HepG2 (cell line): ENCODE measurements around the gene MT1G. TPM values are rescaled to one million over a fixed set of nuclear protein-coding genes. Genes with fewer than 3 reads are reported as not detected.
A peak's percentile ranks its signal among the peaks of the same experiment; 100 is the strongest.

ENCODE experiments used
- ASH2L ChIP-seq: fragments of 300-600, 200-600 bp; sonication (generic); IDR thresholded peaks from 2 replicates; pipeline ENCODE4 v1.7.0; 2017; ENCODE audit warnings: low read depth, mild to moderate bottlenecking, moderate library complexity, mixed read lengths, low read length; ENCODE audit not compliant: insufficient read length
- BORCS8-MEF2B ChIP-seq: sonication (generic); formaldehyde crosslinking; IDR thresholded peaks from 2 replicates; pipeline ENCODE4 v1.8.0; 2022; ENCODE audit warnings: mild to moderate bottlenecking, missing genetic modification reagents
- HOXA3 ChIP-seq: sonication (generic); formaldehyde crosslinking; IDR thresholded peaks from 2 replicates; pipeline ENCODE4 v1.5.0; 2020; ENCODE audit warnings: missing genetic modification reagents
- NFIC ChIP-seq: IDR thresholded peaks from 2 replicates; pipeline ENCODE4 v1.6.1; 2012; ENCODE audit warnings: mild to moderate bottlenecking, low read length, inconsistent platforms
- PHF8 ChIP-seq: sonication (generic); formaldehyde crosslinking; IDR thresholded peaks from 2 replicates; pipeline ENCODE4 v1.5.0; 2020; ENCODE audit warnings: missing genetic modification reagents
- RELA ChIP-seq: sonication (generic); formaldehyde crosslinking; IDR thresholded peaks from 2 replicates; pipeline ENCODE4 v1.4.0; 2020; ENCODE audit warnings: missing genetic modification reagents
- SRSF1 ChIP-seq: fragments of 200-400 bp; formaldehyde crosslinking; optimal IDR thresholded peaks from 2 replicates; pipeline ENCODE3; 2017; ENCODE audit warnings: mild to moderate bottlenecking, low read depth, low read length, moderate library complexity
- TAF1 ChIP-seq: sonication (generic); formaldehyde crosslinking; IDR thresholded peaks from 2 replicates; pipeline ENCODE4 v1.4.0; 2020; ENCODE audit warnings: missing genetic modification reagents
- U2AF1 ChIP-seq: fragments of 200-400 bp; formaldehyde crosslinking; optimal IDR thresholded peaks from 2 replicates; pipeline ENCODE3; 2017; ENCODE audit warnings: mild to moderate bottlenecking, low read depth, low read length
- ZBTB3 ChIP-seq: sonication (generic); formaldehyde crosslinking; IDR thresholded peaks from 2 replicates; pipeline ENCODE4 v1.4.0; 2020; ENCODE audit warnings: low read depth, mild to moderate bottlenecking, moderate library complexity, missing genetic modification reagents, borderline replicate concordance
- ZFP37 ChIP-seq: sonication (generic); formaldehyde crosslinking; IDR thresholded peaks from 2 replicates; pipeline ENCODE4 v1.4.0; 2020; ENCODE audit warnings: missing genetic modification reagents, borderline replicate concordance
- ZFP62 ChIP-seq: sonication (generic); formaldehyde crosslinking; IDR thresholded peaks from 2 replicates; pipeline ENCODE4 v1.4.0; 2020; ENCODE audit warnings: missing genetic modification reagents
- ZFY ChIP-seq: sonication (generic); formaldehyde crosslinking; IDR thresholded peaks from 2 replicates; pipeline ENCODE4 v1.4.0; 2020; ENCODE audit warnings: missing genetic modification reagents
- ZNF337 ChIP-seq: sonication (generic); formaldehyde crosslinking; IDR thresholded peaks from 2 replicates; pipeline ENCODE4 v1.5.1; 2020; ENCODE audit warnings: missing genetic modification reagents, low read depth, mild to moderate bottlenecking, borderline replicate concordance
- ZNF605 ChIP-seq: sonication (generic); formaldehyde crosslinking; IDR thresholded peaks from 2 replicates; pipeline ENCODE4 v1.8.0; 2022; ENCODE audit warnings: mild to moderate bottlenecking, missing genetic modification reagents
- polyA plus RNA-seq, 8 experiments: library from polyadenylated mRNA; depleted of rRNA in 3 of 8; stranded (reverse) in 7 of 8; unstranded in 1 of 8; fragments of >200 nt; fragmentation: Illumina TruSeq in 4 of 8; extraction: Trizol in 4 of 8; gene quantifications; 2 replicates each; pipeline versions ENCODE4 v1.2.1 to v1.2.3, GENCODE V29; 2011 to 2016; ENCODE audit warnings: low read depth in 4 of 8, missing spikeins in 1 of 8, mixed read lengths in 1 of 8; ENCODE audit not compliant: insufficient read depth in 1 of 8
- total RNA-seq, 5 experiments: library from RNA; depleted of rRNA; stranded (reverse); fragments of >200 nt; fragmentation: Illumina TruSeq; extraction: Trizol; gene quantifications; 2 replicates each; pipeline ENCODE4 v1.2.3, GENCODE V29; 2016; ENCODE audit warnings: low read depth in 1 of 5
- TF ChIP-seq, protein P1 (sequence below): sonication (generic); formaldehyde crosslinking; IDR thresholded peaks from 2 replicates; pipeline ENCODE4 v1.8.1; 2023; ENCODE audit warnings: mild to moderate bottlenecking, moderate library complexity, missing genetic modification reagents
- TF ChIP-seq, protein P2 (sequence below): sonication (generic); formaldehyde crosslinking; IDR thresholded peaks from 2 replicates; pipeline ENCODE4 v1.5.1; 2020; ENCODE audit warnings: missing genetic modification reagents, mild to moderate bottlenecking, borderline replicate concordance
- TF ChIP-seq, protein P3 (sequence below): sonication (generic); formaldehyde crosslinking; conservative IDR thresholded peaks from 2 replicates; pipeline ENCODE4 v1.4.0; 2020; ENCODE audit warnings: mild to moderate bottlenecking, missing genetic modification reagents, moderate library complexity
- TF ChIP-seq, protein P4 (sequence below): IDR thresholded peaks from 2 replicates; pipeline ENCODE4 v1.6.1; 2012; ENCODE audit warnings: low read length, improper control_type of control experiment
- TF ChIP-seq, protein P5 (sequence below): sonication (generic); formaldehyde crosslinking; IDR thresholded peaks from 2 replicates; pipeline ENCODE4 v1.5.0; 2020; ENCODE audit warnings: missing genetic modification reagents

The MT1G gene
- total and polyA plus RNA-seq, 2 of the 13 experiments (the other 11 are each of a cell fraction or from before 2014, with no cell fraction given): 3.6 to 377 TPM

DNA sequence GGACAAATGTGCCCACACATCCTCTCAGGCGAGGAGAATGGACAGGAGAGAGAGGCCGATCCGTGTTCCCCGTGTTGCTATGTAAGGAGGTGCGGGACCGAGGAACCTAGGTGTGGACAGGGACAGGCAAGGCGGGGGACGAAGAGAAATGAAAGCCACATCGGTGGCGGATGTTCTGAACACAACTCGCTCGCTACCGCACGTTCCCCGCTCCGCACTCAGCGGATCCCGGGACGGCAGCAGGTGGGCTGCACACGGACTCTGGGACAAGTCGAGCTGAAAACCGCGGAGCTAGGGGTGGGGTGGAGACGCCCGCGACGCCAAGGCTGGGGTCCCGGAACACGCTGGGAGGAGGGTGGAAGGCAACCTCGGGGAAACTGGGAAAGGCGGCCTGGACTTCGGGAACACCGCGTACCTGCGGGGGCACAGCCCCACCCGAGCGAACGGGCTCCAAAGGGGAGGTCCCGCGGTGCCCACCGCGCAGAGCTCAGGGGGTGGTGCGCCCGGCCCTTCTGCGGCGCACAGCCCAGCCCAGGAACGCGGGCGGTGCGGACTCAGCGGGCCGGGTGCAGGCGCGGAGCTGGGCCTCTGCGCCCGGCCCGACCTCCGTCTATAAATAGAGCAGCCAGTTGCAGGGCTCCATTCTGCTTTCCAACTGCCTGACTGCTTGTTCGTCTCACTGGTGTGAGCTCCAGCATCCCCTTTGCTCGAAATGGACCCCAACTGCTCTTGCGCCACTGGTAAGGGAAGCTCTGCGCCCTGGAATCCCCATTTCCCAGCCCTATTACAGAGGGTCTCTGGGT, 42.5 kb downstream of the MT1G start, which contains the start of gene MT1E (continued):
- TF ChIP-seq ASH2L (peak; percentile 55), ZNF605 (CRISPR knock-in tag) (peak; percentile 61; the same call in 1 of the 2 replicates), ZBTB3 (CRISPR knock-in tag) (0 out of 2 replicates have a peak, but pooled peaks have one; percentile 31), PHF8 (peak; percentile 64; the same call in 1 of the 2 replicates), TAF1 (CRISPR knock-in tag) (peak; percentile 67), RELA (CRISPR knock-in tag) (peak; percentile 72; the same call in 1 of the 2 replicates), ZFP37 (CRISPR knock-in tag) (no peak), ZFY (CRISPR knock-in tag) (peak; percentile 72), HOXA3 (peak; percentile 52; the same call in 1 of the 2 replicates), BORCS8-MEF2B (CRISPR knock-in tag) (peak; percentile 90), SRSF1 (peak; percentile 58), U2AF1 (no peak), ZFP62 (CRISPR knock-in tag) (no peak; the same call in 1 of the 2 replicates), NFIC (no peak), ZNF337 (CRISPR knock-in tag) (peak; percentile 39; the same call in 1 of the 2 replicates)
- TF ChIP-seq, protein P1, sequence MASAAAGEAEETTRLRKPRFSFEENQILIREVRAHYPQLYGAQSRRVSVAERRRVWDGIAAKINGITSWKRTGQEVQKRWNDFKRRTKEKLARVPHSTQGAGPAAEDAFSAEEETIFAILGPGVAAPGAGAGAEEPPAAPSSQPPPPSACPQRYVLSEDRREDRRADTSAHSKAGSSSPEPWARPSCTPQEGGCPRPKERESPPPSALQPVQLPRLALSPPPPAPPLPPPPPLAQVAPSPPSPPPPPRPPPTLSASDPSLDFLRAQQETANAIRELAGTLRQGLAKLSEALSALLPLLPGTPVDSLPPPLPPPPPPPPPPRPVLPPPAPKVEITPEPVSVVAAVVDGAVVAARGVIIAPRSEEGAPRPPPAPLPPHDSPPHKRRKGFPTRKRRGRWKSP (CRISPR knock-in tag): peak; percentile 89
- TF ChIP-seq, protein P2, sequence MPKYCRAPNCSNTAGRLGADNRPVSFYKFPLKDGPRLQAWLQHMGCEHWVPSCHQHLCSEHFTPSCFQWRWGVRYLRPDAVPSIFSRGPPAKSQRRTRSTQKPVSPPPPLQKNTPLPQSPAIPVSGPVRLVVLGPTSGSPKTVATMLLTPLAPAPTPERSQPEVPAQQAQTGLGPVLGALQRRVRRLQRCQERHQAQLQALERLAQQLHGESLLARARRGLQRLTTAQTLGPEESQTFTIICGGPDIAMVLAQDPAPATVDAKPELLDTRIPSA (CRISPR knock-in tag): no peak
- TF ChIP-seq, protein P3, sequence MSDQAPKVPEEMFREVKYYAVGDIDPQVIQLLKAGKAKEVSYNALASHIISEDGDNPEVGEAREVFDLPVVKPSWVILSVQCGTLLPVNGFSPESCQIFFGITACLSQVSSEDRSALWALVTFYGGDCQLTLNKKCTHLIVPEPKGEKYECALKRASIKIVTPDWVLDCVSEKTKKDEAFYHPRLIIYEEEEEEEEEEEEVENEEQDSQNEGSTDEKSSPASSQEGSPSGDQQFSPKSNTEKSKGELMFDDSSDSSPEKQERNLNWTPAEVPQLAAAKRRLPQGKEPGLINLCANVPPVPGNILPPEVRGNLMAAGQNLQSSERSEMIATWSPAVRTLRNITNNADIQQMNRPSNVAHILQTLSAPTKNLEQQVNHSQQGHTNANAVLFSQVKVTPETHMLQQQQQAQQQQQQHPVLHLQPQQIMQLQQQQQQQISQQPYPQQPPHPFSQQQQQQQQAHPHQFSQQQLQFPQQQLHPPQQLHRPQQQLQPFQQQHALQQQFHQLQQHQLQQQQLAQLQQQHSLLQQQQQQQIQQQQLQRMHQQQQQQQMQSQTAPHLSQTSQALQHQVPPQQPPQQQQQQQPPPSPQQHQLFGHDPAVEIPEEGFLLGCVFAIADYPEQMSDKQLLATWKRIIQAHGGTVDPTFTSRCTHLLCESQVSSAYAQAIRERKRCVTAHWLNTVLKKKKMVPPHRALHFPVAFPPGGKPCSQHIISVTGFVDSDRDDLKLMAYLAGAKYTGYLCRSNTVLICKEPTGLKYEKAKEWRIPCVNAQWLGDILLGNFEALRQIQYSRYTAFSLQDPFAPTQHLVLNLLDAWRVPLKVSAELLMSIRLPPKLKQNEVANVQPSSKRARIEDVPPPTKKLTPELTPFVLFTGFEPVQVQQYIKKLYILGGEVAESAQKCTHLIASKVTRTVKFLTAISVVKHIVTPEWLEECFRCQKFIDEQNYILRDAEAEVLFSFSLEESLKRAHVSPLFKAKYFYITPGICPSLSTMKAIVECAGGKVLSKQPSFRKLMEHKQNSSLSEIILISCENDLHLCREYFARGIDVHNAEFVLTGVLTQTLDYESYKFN (CRISPR knock-in tag): 0 out of 2 replicates have a peak, but pooled peaks have one; percentile 5
- TF ChIP-seq, protein P4, sequence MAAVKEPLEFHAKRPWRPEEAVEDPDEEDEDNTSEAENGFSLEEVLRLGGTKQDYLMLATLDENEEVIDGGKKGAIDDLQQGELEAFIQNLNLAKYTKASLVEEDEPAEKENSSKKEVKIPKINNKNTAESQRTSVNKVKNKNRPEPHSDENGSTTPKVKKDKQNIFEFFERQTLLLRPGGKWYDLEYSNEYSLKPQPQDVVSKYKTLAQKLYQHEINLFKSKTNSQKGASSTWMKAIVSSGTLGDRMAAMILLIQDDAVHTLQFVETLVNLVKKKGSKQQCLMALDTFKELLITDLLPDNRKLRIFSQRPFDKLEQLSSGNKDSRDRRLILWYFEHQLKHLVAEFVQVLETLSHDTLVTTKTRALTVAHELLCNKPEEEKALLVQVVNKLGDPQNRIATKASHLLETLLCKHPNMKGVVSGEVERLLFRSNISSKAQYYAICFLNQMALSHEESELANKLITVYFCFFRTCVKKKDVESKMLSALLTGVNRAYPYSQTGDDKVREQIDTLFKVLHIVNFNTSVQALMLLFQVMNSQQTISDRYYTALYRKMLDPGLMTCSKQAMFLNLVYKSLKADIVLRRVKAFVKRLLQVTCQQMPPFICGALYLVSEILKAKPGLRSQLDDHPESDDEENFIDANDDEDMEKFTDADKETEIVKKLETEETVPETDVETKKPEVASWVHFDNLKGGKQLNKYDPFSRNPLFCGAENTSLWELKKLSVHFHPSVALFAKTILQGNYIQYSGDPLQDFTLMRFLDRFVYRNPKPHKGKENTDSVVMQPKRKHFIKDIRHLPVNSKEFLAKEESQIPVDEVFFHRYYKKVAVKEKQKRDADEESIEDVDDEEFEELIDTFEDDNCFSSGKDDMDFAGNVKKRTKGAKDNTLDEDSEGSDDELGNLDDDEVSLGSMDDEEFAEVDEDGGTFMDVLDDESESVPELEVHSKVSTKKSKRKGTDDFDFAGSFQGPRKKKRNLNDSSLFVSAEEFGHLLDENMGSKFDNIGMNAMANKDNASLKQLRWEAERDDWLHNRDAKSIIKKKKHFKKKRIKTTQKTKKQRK: no peak
- TF ChIP-seq, protein P5, sequence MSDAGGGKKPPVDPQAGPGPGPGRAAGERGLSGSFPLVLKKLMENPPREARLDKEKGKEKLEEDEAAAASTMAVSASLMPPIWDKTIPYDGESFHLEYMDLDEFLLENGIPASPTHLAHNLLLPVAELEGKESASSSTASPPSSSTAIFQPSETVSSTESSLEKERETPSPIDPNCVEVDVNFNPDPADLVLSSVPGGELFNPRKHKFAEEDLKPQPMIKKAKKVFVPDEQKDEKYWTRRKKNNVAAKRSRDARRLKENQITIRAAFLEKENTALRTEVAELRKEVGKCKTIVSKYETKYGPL (CRISPR knock-in tag): no peak
